Measurements from ENCODE around the gene RNF32.
"Not testable (repeated sequence)": the region's sequence is repeated elsewhere in the genome, so short reads cannot be mapped to it uniquely, and the experiment has no call there.

RNF32 gene

DNA sequence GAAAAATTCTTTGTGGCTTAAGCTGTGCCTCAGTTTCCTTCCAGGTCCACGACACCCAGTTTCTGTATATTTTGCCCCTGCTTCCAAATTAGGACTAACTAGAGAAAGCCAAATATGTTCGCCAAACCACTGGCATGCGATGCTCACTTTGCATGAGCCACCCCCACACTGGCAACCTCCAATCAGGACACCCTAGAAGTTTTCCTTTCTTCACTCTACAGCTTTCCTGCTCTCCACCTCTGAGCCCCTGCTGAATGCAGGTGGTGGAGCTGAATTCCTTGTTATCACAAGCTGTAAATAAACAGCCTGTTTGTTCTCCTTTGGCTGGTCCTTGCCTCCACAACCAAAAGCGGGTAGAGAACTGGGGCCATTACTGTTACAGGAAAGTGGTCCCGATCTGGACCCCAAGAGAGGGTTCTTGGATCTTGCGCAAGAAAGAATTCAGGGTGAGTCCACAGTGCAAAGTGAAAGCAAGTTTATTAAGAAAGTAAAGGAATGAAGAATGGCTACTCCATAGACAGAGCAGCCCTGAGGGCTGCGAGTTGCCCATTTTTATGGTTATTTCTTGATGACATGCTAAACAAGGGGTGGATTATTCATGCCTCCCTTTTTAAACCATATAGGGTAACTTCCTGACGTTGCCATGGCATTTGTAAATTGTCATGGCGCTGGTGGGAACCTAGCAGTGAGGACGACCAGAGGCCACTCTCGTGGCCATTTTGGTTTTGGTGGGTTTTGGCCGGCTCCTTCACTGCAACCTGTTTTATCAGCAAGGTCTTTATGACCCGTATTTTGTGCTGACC lies 20.9 kb upstream of the RNF32 start:
- H3K4me3 Mint-ChIP-seq; DNase-seq; H3K27ac Mint-ChIP-seq; H3K36me3 Mint-ChIP-seq; ATAC-seq (replicated peaks): not testable (repeated sequence)
- Mint-ChIP-seq H3K4me1 (peaks cover 2 to 14% of the 10 kb centered on the region in 2 donors), H3K27me3 (peaks cover 59 to 79% of the 10 kb centered on the region in 2 donors), H3K9me3 (peaks cover 6 to 10% of the 10 kb centered on the region in 2 donors)

DNA sequence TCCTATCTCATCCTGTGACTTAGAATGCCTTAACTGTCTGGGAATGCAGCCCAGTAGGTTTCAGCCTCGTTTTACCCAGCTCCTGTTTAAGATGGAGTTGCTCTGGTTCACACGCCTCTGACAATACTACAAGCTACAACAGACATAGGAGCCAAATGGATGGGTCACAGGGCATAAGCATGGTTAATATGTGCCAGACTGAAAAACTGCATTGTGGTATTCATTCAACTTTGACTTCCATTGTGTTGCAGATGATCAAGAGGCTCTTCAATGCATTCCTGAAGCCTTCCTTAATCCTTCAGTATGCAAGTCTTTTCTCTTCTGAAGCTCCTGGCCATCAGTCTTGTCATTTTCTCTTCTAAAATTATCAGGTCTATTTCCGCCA lies 20.3 kb upstream of the RNF32 start:
- H3K9me3 Mint-ChIP-seq, result peaks cover 6 to 10% of the 10 kb centered on the region in 2 donors

GRCh38 chr7:156621652-156622051 lies 18.9 kb upstream of the RNF32 start:
- ATAC-seq (replicated peaks), result no peak
- no peak for DNase-seq

More for the DNA sequence above, 20.3 kb upstream of the RNF32 start:
- Mint-ChIP-seq H3K4me3 (no peak overlapping the region), H3K27me3 (peaks cover 55 to 75% of the 10 kb centered on the region in 2 donors), H3K36me3 (peaks cover 6 to 8% of the 10 kb centered on the region in 2 donors), H3K4me1 (peaks cover 2 to 14% of the 10 kb centered on the region in 2 donors), H3K27ac (no peak overlapping the region)
- ATAC-seq (replicated peaks), result no peak
- DNase-seq, result no peak

DNA sequence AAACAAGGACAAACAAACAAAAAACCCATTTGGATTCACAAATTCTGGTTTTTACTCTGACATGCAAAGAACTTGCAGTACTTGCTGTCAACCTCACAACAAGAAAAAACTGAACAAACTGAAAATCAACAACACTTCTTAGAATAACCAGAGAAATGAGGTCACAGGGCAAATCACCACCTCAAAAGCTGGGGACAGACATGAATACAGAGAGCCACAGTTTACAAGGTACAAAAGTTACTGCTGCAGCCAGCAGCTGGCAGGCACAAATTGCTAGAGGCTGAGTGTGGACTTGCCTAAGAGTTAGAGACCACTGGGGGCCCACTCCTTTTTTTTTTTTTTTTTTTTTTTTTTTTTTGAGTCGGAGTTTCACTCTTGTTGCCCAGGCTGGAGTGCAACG lies 15.0 kb upstream of the RNF32 start:
- DNase-seq, result no peak
- no peak for ATAC-seq (replicated peaks)
- no peak overlapping the region for H3K27ac Mint-ChIP-seq
- peaks cover 18 to 21% of the 10 kb centered on the region in 2 donors for H3K9me3 Mint-ChIP-seq
- H3K4me3 Mint-ChIP-seq, result no peak overlapping the region
- no peaks in the 10 kb centered on the region for H3K4me1 Mint-ChIP-seq
- peaks cover 16 to 28% of the 10 kb centered on the region in 2 donors for H3K27me3 Mint-ChIP-seq
- H3K36me3 Mint-ChIP-seq, result peaks cover 8 to 25% of the 10 kb centered on the region in 2 donors

More at GRCh38 chr7:156621652-156622051, 18.9 kb upstream of the RNF32 start:
- peaks cover 2 to 10% of the 10 kb centered on the region in 2 donors for H3K4me1 Mint-ChIP-seq
- peaks cover 8% of the 10 kb centered on the region in 2 donors for H3K36me3 Mint-ChIP-seq
- no peak overlapping the region for H3K4me3 Mint-ChIP-seq
- peaks cover 44 to 62% of the 10 kb centered on the region in 2 donors for H3K27me3 Mint-ChIP-seq
- H3K27ac Mint-ChIP-seq, result no peak overlapping the region
- peaks cover 6 to 10% of the 10 kb centered on the region in 2 donors for H3K9me3 Mint-ChIP-seq

- no peak for DNase-seq
- peaks cover 14 to 17% of the 10 kb centered on the region in 2 donors for H3K9me3 Mint-ChIP-seq
- H3K4me3 Mint-ChIP-seq, result no peak overlapping the region
- peaks cover 11 to 23% of the 10 kb centered on the region in 2 donors for H3K27me3 Mint-ChIP-seq
- H3K36me3 Mint-ChIP-seq, result peaks cover 4 to 22% of the 10 kb centered on the region in 2 donors
- no peak for ATAC-seq (replicated peaks)
- no peak overlapping the region for H3K27ac Mint-ChIP-seq
- no peaks in the 10 kb centered on the region for H3K4me1 Mint-ChIP-seq
These were observed 14.2 kb upstream of the RNF32 start for GRCh38 chr7:156626220-156626895.

DNA sequence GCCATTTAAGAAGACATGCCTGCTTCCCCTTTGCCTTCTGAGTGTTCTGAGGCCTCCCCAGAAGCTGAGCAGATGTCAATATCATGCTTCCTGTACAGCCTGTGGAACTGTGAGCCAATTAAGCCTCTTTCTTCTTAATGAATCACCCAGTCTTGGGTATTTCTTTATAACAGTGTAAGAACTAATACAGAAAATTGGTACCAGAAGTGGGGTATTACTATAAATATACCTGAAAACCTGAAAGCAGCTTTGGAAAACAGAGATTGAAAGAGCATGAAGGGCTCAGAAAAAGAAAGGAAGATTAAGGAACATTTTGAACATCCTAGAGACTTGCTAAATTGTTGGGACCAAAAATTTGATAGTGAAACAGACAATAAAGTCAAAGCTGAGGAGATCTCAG lies 12.0 kb upstream of the RNF32 start:
- DNase-seq (no peak), ATAC-seq (replicated peaks) (no peak)
- no peaks in the 10 kb centered on the region for H3K4me1 Mint-ChIP-seq
- H3K4me3 Mint-ChIP-seq, result no peak overlapping the region
- H3K27me3 Mint-ChIP-seq, result peaks cover 5% of the 10 kb centered on the region in 2 donors
- H3K27ac Mint-ChIP-seq, result no peak overlapping the region
- peaks cover 4 to 18% of the 10 kb centered on the region in 2 donors for H3K36me3 Mint-ChIP-seq
- peaks cover 12% of the 10 kb centered on the region in 2 donors for H3K9me3 Mint-ChIP-seq

DNA sequence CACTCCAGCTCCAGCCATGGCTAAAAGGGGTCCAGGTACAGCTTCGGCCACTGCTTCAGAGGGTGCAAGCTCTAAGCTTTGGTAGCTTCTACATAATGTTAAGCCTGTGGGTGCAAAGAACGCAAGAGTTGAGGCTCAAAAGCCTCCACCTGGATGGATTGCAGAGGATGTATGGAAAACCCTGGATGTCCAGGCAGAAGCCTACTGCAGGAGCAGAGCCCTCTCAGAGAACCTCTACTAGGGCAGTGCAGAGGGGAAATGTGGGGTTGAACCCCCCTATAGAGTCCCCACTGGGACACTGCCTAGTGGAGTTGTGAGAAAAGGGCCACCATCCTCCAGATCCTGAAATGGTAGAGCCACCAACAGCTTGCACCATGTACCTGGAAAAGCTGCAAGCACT lies 10.7 kb upstream of the RNF32 start:
- no peak overlapping the region for H3K27ac Mint-ChIP-seq
- H3K4me1 Mint-ChIP-seq, result no peaks in the 10 kb centered on the region
- no peak for DNase-seq
- ATAC-seq (replicated peaks), result no peak
- H3K4me3 Mint-ChIP-seq, result no peak overlapping the region
- H3K27me3 Mint-ChIP-seq, result no peaks in the 10 kb centered on the region
- H3K9me3 Mint-ChIP-seq, result peaks cover 12% of the 10 kb centered on the region in 2 donors
- peaks cover 4 to 18% of the 10 kb centered on the region in 2 donors for H3K36me3 Mint-ChIP-seq

GRCh38 chr7:156634117-156634516 lies 6.5 kb upstream of the RNF32 start:
- Mint-ChIP-seq H3K27me3 (no peaks in the 10 kb centered on the region), H3K4me3 (no peak overlapping the region), H3K9me3 (peaks cover 2 to 6% of the 10 kb centered on the region in 2 donors), H3K27ac (no peak overlapping the region), H3K4me1 (peaks cover 4 to 26% of the 10 kb centered on the region in 2 donors), H3K36me3 (peaks cover 6 to 23% of the 10 kb centered on the region in 2 donors)
- ATAC-seq (replicated peaks), result no peak
- DNase-seq, result no peak

- peaks cover 10 to 35% of the 10 kb centered on the region in 2 donors for H3K4me1 Mint-ChIP-seq
- no peak overlapping the region for H3K4me3 Mint-ChIP-seq
- ATAC-seq (replicated peaks) (no peak), DNase-seq (no peak)
- H3K27me3 Mint-ChIP-seq, result no peaks in the 10 kb centered on the region
- peaks cover 9 to 22% of the 10 kb centered on the region in 2 donors for H3K36me3 Mint-ChIP-seq
- H3K9me3 Mint-ChIP-seq, result peaks cover 6 to 7% of the 10 kb centered on the region in 2 donors
- no peak overlapping the region for H3K27ac Mint-ChIP-seq
These were observed 4.8 kb upstream of the RNF32 start for GRCh38 chr7:156635529-156636385.

- not testable (repeated sequence) for ATAC-seq (replicated peaks); H3K27ac Mint-ChIP-seq; H3K27me3 Mint-ChIP-seq; H3K9me3 Mint-ChIP-seq; DNase-seq; H3K4me3 Mint-ChIP-seq
- Mint-ChIP-seq H3K36me3 (peaks cover 9 to 22% of the 10 kb centered on the region in 2 donors), H3K4me1 (peaks cover 10 to 35% of the 10 kb centered on the region in 2 donors)
These were observed 3.5 kb upstream of the RNF32 start for GRCh38 chr7:156637093-156637492.

DNA sequence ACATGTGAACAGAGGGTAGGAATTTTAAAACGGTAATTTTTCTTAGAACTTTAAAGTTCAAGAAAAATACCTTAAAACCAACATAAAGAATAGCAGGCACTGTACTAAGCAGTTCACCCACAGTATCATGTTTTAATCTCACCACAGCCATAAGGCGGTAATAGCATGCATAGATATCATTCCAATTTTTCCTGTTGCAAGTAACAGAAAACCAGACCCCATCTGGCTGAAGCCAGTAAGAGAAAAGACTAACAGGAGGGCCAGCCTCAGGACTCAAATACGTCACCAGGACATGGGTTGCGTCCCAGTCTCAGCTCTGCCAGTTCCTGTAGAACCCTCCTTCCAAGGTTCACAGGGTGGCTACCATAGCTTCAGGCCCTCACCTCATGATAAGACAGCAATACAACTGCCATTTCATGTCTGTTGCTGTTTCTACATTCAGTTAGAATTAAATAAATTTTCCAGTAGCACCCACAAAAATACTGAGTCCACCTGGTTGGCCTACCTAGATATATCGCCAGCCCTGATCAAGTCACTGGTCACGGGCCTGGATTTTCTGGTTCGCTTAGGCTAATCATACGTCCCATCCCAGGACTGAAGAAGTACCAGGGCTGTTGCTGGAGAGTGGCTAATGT lies 2.0 kb upstream of the RNF32 start:
- ATAC-seq (replicated peaks) (no peak), DNase-seq (no peak)
- H3K36me3 Mint-ChIP-seq, result peaks cover 8 to 22% of the 10 kb centered on the region in 2 donors
- H3K4me3 Mint-ChIP-seq, result peak overlapping the region in 1 of 2 donors; percentile 12
- H3K27ac Mint-ChIP-seq, result no peak overlapping the region
- peaks cover 0 to 4% of the 10 kb centered on the region in 2 donors for H3K27me3 Mint-ChIP-seq
- H3K9me3 Mint-ChIP-seq, result peaks cover 6 to 7% of the 10 kb centered on the region in 2 donors
- H3K4me1 Mint-ChIP-seq, result peaks cover 10 to 35% of the 10 kb centered on the region in 2 donors

DNA sequence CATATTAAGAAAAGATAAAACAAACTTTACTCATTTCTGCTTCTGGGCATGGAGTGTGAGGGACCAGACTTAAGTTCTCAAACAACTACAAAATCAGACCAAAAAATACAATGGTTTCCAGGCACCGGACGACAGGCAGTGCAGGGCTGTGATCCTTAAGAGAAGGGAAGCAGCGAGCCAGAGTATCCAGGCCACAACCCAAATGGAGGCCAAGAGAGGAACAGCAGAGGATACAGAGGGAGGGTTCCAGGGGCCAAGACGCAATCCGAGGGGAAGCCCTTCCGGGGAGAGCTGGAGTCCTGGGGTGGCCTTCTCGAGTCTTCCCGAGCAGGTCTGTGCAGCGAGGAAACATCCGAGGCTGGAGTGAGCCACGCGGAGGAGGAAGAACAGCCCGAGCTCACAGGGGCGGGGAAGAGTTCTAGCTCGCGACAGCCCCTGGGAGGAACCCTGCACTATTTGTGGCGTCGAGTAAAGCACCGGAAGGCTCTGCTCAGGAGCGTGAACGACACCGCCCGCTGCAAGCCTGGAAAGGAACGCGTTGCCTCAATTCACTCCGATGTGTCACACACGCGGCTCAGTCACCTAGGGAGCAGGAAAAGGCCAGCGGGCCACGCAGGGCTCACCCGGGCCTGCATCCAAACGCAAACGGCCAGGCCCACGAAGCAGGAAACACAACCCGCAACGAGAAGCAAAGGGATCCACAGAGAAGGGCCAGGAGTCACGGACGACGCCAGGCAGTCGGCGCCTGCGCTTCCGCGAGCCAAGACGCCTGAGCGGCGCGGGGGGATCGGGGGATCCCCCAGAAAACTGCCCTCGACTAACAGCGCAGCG lies 933 bp upstream of the RNF32 start:
- peaks cover 8 to 22% of the 10 kb centered on the region in 2 donors for H3K36me3 Mint-ChIP-seq
- H3K27ac Mint-ChIP-seq, result peak overlapping the region; percentile 95
- H3K4me1 Mint-ChIP-seq, result peaks cover 10 to 35% of the 10 kb centered on the region in 2 donors
- H3K9me3 Mint-ChIP-seq, result peaks cover 6 to 7% of the 10 kb centered on the region in 2 donors
- DNase-seq, result peak; percentile 3
- peaks cover 0 to 4% of the 10 kb centered on the region in 2 donors for H3K27me3 Mint-ChIP-seq
- ATAC-seq (replicated peaks), result peak in 1 of 2 donors; percentile 21
- H3K4me3 Mint-ChIP-seq, result peak overlapping the region; percentile 89 to 94

Measured in stimulated activated naive B cell treated with anti-CD40 and anti-IgM and Interleukin-4, amounts not matched to agents 10 μg/mL and 1 μg/mL and 100 μg/mL, for 72 hours (primary cell).